HG03280 (cell line): ENCODE results near the gene NUP62CL.

Source experiments
- ATAC-seq: cut with Tn5 transposase; IDR thresholded peaks from one replicate; pipeline ENCODE4 v1.9.1; 2021; ENCODE audit warnings: mild to moderate bottlenecking, moderate library complexity; ENCODE audit not compliant: unreplicated experiment

The NUP62CL gene

GRCh38 chrX:107153005-107153404 is 53.2 kb downstream of the NUP62CL start:
- ATAC-seq, result no peak

- no peak for ATAC-seq
Observed at GRCh38 chrX:107146670-107147069, 59.6 kb downstream of the NUP62CL start.

GRCh38 chrX:107135965-107136307 is 70.3 kb downstream of the NUP62CL start:
- no peak for ATAC-seq

- ATAC-seq, result no peak
Observed at GRCh38 chrX:107135049-107135964, 70.9 kb downstream of the NUP62CL start.

GRCh38 chrX:107123750-107124149 is 82.5 kb downstream of the NUP62CL start:
- ATAC-seq, result no peak

- ATAC-seq, result no peak
Observed at GRCh38 chrX:107119283-107119682, 87.0 kb downstream of the NUP62CL start.

GRCh38 chrX:107118322-107119147 is 87.7 kb downstream of the NUP62CL start, which contains the start of gene RBM41:
Gene RBM41, minus strand, starts transcription at chrX:107118822. Its CDS starts 49 bp downstream, at chrX:107118773.
- ATAC-seq, result peak; percentile 100

- ATAC-seq, result no peak
Observed at GRCh38 chrX:107117993-107118321, 88.3 kb downstream of the NUP62CL start.

GRCh38 chrX:107107459-107107858 is 98.8 kb downstream of the NUP62CL start:
- no peak for ATAC-seq

- no peak for ATAC-seq
Observed at GRCh38 chrX:107102980-107103379, 103.3 kb downstream of the NUP62CL start.

GRCh38 chrX:107076158-107076557 is 130.1 kb downstream of the NUP62CL start:
- ATAC-seq, result no peak
